Measurements from ENCODE around the gene FAR2. TPM values are rescaled to one million over a fixed set of nuclear protein-coding genes. Genes with fewer than 3 reads are reported as not detected.

The FAR2 gene
- total RNA-seq, 2 experiments from 2014 or later = 0.73 TPM; not detected in 1

GRCh38 chr12:29282031-29282816 is 133.1 kb downstream of the FAR2 start:
- no peak for TF ChIP-seq CTCF (conservative IDR thresholded peaks at IDR 0.05; ENCODE audit: low read length)
- TF ChIP-seq EZH2phosphoT487 (IDR thresholded peaks at IDR 0.05; ENCODE audit: borderline replicate concordance, low read depth, low read length) = no peak
- intact Hi-C loops (cut with micrococcal nuclease; ENCODE audit: unreplicated experiment) = no loop called here
- Histone ChIP-seq H3K9me2 (ENCODE audit: insufficient read depth, low read length) (no peaks in the 10 kb centered on the region), H3K9me3 (ENCODE audit: low read length) (no peaks in the 10 kb centered on the region), H4K20me1 (ENCODE audit: insufficient read depth, low read length) (no peaks in the 10 kb centered on the region), H3K4me2 (ENCODE audit: low read length) (no peak overlapping the region), H3K4me1 (ENCODE audit: insufficient read depth, low read length, poor library complexity, severe bottlenecking) (no peaks in the 10 kb centered on the region), H3K36me3 (ENCODE audit: insufficient read depth, low read length) (no peaks in the 10 kb centered on the region), H2AFZ (ENCODE audit: low read length) (no peak overlapping the region), H3K27ac (ENCODE audit: low read depth, low read length, poor library complexity, severe bottlenecking) (no peak overlapping the region), H3K4me3 (ENCODE audit: low read depth, low read length, poor library complexity, severe bottlenecking) (no peak overlapping the region), H3K79me2 (ENCODE audit: insufficient read depth, low read depth, low read length) (no peaks in the 10 kb centered on the region)
- POLR2A ChIA-PET = interaction anchor here (0.6 kb wide), 1 partner anchor 319 kb away, joined by 6 read pairs; no protein-coding TSS in a partner anchor
- CTCF ChIA-PET (ENCODE audit: unreplicated experiment) = no interaction called here
- no TSS peak for BruUV-seq (replicated peaks)
- DNase-seq (ENCODE audit: low spot score) = no peak

GRCh38 chr12:29283969-29284700 is 135.1 kb downstream of the FAR2 start:
- Histone ChIP-seq H4K20me1 (ENCODE audit: insufficient read depth, low read length) (no peaks in the 10 kb centered on the region), H3K4me1 (ENCODE audit: insufficient read depth, low read length, poor library complexity, severe bottlenecking) (no peaks in the 10 kb centered on the region), H3K4me2 (ENCODE audit: low read length) (no peak overlapping the region), H3K9me3 (ENCODE audit: low read length) (no peaks in the 10 kb centered on the region), H3K9me2 (ENCODE audit: insufficient read depth, low read length) (no peaks in the 10 kb centered on the region), H3K27ac (ENCODE audit: low read depth, low read length, poor library complexity, severe bottlenecking) (no peak overlapping the region), H3K36me3 (ENCODE audit: insufficient read depth, low read length) (no peaks in the 10 kb centered on the region), H3K4me3 (ENCODE audit: low read depth, low read length, poor library complexity, severe bottlenecking) (no peak overlapping the region), H3K79me2 (ENCODE audit: insufficient read depth, low read depth, low read length) (no peaks in the 10 kb centered on the region), H2AFZ (ENCODE audit: low read length) (no peak overlapping the region)
- BruUV-seq (replicated peaks) = no TSS peak
- DNase-seq (ENCODE audit: low spot score) = no peak
- intact Hi-C loops (cut with micrococcal nuclease; ENCODE audit: unreplicated experiment) = no loop called here
- POLR2A ChIA-PET = no interaction called here
- no peak for TF ChIP-seq EZH2phosphoT487 (IDR thresholded peaks at IDR 0.05; ENCODE audit: borderline replicate concordance, low read depth, low read length)
- no peak for TF ChIP-seq CTCF (conservative IDR thresholded peaks at IDR 0.05; ENCODE audit: low read length)
- CTCF ChIA-PET (ENCODE audit: unreplicated experiment) = no interaction called here
